GM23338 (cell line): Measurements from ENCODE around the gene FGF19.

Experiments used
- NANOG ChIP-seq: IDR thresholded peaks from 2 replicates; pipeline ENCODE4 v1.6.1; 2016; ENCODE audit warnings: antibody characterized with exemption, borderline replicate concordance
- POLR2AphosphoS5 ChIP-seq: IDR thresholded peaks from 2 replicates; pipeline ENCODE4 v1.6.1; 2016; ENCODE audit warnings: antibody characterized with exemption, low read depth
- TF ChIP-seq, protein P1 (sequence below), 2 experiments: fragments of 200-600 bp in 1 of 2; sonication (generic) in 1 of 2; conservative IDR thresholded peaks; 2 replicates each; pipeline versions ENCODE4 v1.5.1 to v1.6.1; 2016 to 2017; ENCODE audit warnings: antibody characterized with exemption in 2 of 2, low read depth in 2 of 2, mild to moderate bottlenecking in 2 of 2, moderate library complexity in 1 of 2

DNA sequence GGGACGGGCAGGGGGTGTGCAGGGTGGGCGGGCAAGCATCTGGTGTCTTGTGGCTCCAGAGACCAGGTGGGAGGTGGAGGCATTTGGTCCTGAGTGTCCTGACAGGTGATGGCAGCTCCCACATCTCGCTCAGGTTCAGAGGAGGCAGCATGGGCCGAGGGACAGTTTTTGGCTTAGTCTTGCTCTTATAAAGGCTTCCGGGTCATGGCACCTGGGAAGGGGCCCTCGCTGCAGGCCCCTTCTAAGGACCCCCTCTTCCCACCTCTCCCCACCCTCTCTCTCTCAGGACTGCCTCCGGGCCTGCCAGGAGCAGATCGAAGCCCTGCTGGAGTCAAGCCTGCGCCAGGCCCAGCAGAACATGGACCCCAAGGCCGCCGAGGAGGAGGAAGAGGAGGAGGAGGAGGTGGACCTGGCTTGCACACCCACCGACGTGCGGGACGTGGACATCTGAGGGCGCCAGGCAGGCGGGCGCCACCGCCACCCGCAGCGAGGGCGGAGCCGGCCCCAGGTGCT lies 52.9 kb downstream of the FGF19 start:
- TF ChIP-seq, protein P1, sequence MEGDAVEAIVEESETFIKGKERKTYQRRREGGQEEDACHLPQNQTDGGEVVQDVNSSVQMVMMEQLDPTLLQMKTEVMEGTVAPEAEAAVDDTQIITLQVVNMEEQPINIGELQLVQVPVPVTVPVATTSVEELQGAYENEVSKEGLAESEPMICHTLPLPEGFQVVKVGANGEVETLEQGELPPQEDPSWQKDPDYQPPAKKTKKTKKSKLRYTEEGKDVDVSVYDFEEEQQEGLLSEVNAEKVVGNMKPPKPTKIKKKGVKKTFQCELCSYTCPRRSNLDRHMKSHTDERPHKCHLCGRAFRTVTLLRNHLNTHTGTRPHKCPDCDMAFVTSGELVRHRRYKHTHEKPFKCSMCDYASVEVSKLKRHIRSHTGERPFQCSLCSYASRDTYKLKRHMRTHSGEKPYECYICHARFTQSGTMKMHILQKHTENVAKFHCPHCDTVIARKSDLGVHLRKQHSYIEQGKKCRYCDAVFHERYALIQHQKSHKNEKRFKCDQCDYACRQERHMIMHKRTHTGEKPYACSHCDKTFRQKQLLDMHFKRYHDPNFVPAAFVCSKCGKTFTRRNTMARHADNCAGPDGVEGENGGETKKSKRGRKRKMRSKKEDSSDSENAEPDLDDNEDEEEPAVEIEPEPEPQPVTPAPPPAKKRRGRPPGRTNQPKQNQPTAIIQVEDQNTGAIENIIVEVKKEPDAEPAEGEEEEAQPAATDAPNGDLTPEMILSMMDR (conservative IDR thresholded peaks at IDR 0.05; ENCODE audit: low read depth in 2 of 2) = no peak
- no peak for TF ChIP-seq POLR2AphosphoS5
- no peak for TF ChIP-seq NANOG
